Left colon (tissue), 2 donors: ENCODE measurements around the gene SETBP1. TPM values are rescaled to one million over a fixed set of nuclear protein-coding genes. Genes with fewer than 3 reads are reported as not detected.
A peak's percentile ranks its signal among the peaks of the same experiment; 100 is the strongest.

Experiments
- ATAC-seq: fragments of 200-7000 bp; cut with Tn5 transposase; one replicate; pipeline ENCODE4 v1.9.1; 2020; ENCODE audit warnings: mild to moderate bottlenecking, moderate library complexity
- DNase-seq, 2 donors: peaks; one replicate each; pipeline ENCODE4 v3.0.0-alpha.2; 2020
- intact Hi-C, 2 donors: fragments of 100-400 bp; cut with DNase I in 1 of 2; cut with micrococcal nuclease in 1 of 2; formaldehyde crosslinking; loops; one replicate each; pipeline versions ENCODE4 v1.11.2 to v1.14.0; 2022; cut with DNase I, micrococcal nuclease
- total RNA-seq, 2 donors: library from RNA; stranded (reverse); fragmentation: NEBNext Ultra II Directional; extraction: Animal tissue kit (Norgen Biotek cat#: 25700); gene quantifications; one replicate each; pipeline ENCODE4 v1.2.1, GENCODE V29; 2021
- donor health status: DM: no; HTN: no; CAD: no.
- donor health status: DM: yes; HTN: yes; CAD: no.

The SETBP1 gene
- total RNA-seq, 2 donors from 2014 or later, result 10.2 to 21.2 TPM

- no peak for ATAC-seq
- no peak for DNase-seq
- intact Hi-C loops, result no loop called here
These were observed 60.8 kb downstream of the SETBP1 start for GRCh38 chr18:44741511-44741910.

- intact Hi-C loops, result no loop called here
- DNase-seq (no peak), ATAC-seq (no peak)
These were observed 61.4 kb downstream of the SETBP1 start for GRCh38 chr18:44742126-44742525.

GRCh38 chr18:44742718-44743311, 62.1 kb downstream of the SETBP1 start:
- ATAC-seq, result peak; percentile 58
- intact Hi-C loops, result no loop called here
- peak; percentile 30 to 65 for DNase-seq

GRCh38 chr18:44743631-44744030, 62.9 kb downstream of the SETBP1 start:
- ATAC-seq (no peak), DNase-seq (no peak)
- intact Hi-C loops, result no loop called here

- ATAC-seq (no peak), DNase-seq (no peak)
- intact Hi-C loops, result no loop called here
These were observed 63.8 kb downstream of the SETBP1 start for GRCh38 chr18:44744161-44745121.

- intact Hi-C loops, result no loop called here
- ATAC-seq (no peak), DNase-seq (no peak)
These were observed 66.5 kb downstream of the SETBP1 start for GRCh38 chr18:44747157-44747556.

- no peak for ATAC-seq
- intact Hi-C loops, result no loop called here
- DNase-seq, result no peak
These were observed 67.9 kb downstream of the SETBP1 start for GRCh38 chr18:44748582-44748981.

GRCh38 chr18:44750774-44751173, 70.1 kb downstream of the SETBP1 start:
- intact Hi-C loops, result no loop called here
- DNase-seq (no peak), ATAC-seq (no peak)

- intact Hi-C loops, result no loop called here
- DNase-seq, result no peak
- ATAC-seq, result no peak
These were observed 73.9 kb downstream of the SETBP1 start for GRCh38 chr18:44754567-44754966.

- intact Hi-C loops, result no loop called here
- ATAC-seq (peak; percentile 38), DNase-seq (no peak)
These were observed 78.4 kb downstream of the SETBP1 start for GRCh38 chr18:44758861-44759631.

- peak; percentile 51 for ATAC-seq
- DNase-seq, result no peak
- intact Hi-C loops, result no loop called here
These were observed 79.2 kb downstream of the SETBP1 start for GRCh38 chr18:44759925-44760342.

- ATAC-seq, result peak; percentile 61
- intact Hi-C loops, result no loop called here
- peak in 1 of 2 donors; percentile 37 for DNase-seq
These were observed 81.1 kb downstream of the SETBP1 start for GRCh38 chr18:44761812-44762211.

- no peak for ATAC-seq
These were observed 82.6 kb downstream of the SETBP1 start for GRCh38 chr18:44763327-44763726.

GRCh38 chr18:44764863-44765262, 84.2 kb downstream of the SETBP1 start:
- intact Hi-C loops, result no loop called here
- ATAC-seq (no peak), DNase-seq (no peak)

More at GRCh38 chr18:44763327-44763726, 82.6 kb downstream of the SETBP1 start:
- DNase-seq, result no peak
- intact Hi-C loops, result no loop called here

- no peak for DNase-seq
- no peak for ATAC-seq
These were observed 84.8 kb downstream of the SETBP1 start for GRCh38 chr18:44765456-44765855.

GRCh38 chr18:44766450-44766849, 85.8 kb downstream of the SETBP1 start:
- no peak for ATAC-seq
- intact Hi-C loops, result no loop called here
- DNase-seq, result no peak

More at GRCh38 chr18:44765456-44765855, 84.8 kb downstream of the SETBP1 start:
- intact Hi-C loops, result no loop called here

- ATAC-seq (no peak), DNase-seq (no peak)
- intact Hi-C loops, result no loop called here
These were observed 87.1 kb downstream of the SETBP1 start for GRCh38 chr18:44767807-44768206.

- intact Hi-C loops, result no loop called here
- DNase-seq (no peak), ATAC-seq (no peak)
These were observed 90.0 kb downstream of the SETBP1 start for GRCh38 chr18:44770641-44771040.

- intact Hi-C loops, result no loop called here
- ATAC-seq, result no peak
- no peak for DNase-seq
These were observed 90.9 kb downstream of the SETBP1 start for GRCh38 chr18:44771572-44771955.
